SK-N-SH (cell line): Measurements from ENCODE around the gene TBX21. TPM values are rescaled to one million over a fixed set of nuclear protein-coding genes. Genes with fewer than 3 reads are reported as not detected.
A peak's percentile ranks its signal among the peaks of the same experiment; 100 is the strongest.

Experiments used
- CTCF ChIA-PET: fragments of 300-600, 350-600 bp; formaldehyde crosslinking; extraction: SDS; loops from one replicate; lab custom pipeline; 2021; lab: Yijun Ruan, JAX
- POLR2A ChIA-PET: fragments of 350-600 bp; sonication (Branson Sonifier 250); formaldehyde crosslinking; extraction: SDS; loops from one replicate; lab custom pipeline; 2020; ENCODE audit warnings: antibody characterized with exemption, inconsistent platforms; lab: Yijun Ruan, JAX
- DNase-seq: peaks from one replicate; pipeline ENCODE4 v3.0.0; 2012
- H2AFZ ChIP-seq: fragments of 200-600 bp; sonication (generic); 2 replicates; pipeline ENCODE4 v1.8.1; 2016; ENCODE audit warnings: antibody characterized with exemption, mild to moderate bottlenecking, low read depth
- H3F3A ChIP-seq: fragments of 200-600 bp; sonication (generic); replicated peaks from 2 replicates; pipeline ENCODE3; 2016; ENCODE audit warnings: antibody characterized with exemption, mild to moderate bottlenecking; ENCODE audit not compliant: insufficient read depth
- H3K27ac ChIP-seq, 2 experiments: fragments of 200-500 bp in 1 of 2; fragments of 200-600 bp in 1 of 2; sonication (Bioruptor generic) in 1 of 2; sonication (generic), shearing (Covaris generic) in 1 of 2; 2 replicates each; pipeline versions ENCODE4 v1.5.1 to v1.6.1; 2014 to 2016; ENCODE audit warnings: low read depth in 2 of 2, inconsistent platforms in 1 of 2, low read length in 1 of 2, mild to moderate bottlenecking in 1 of 2, mixed read lengths in 1 of 2
- H3K27me3 ChIP-seq: fragments of 200-600 bp; sonication (generic), shearing (Covaris generic); 2 replicates; pipeline ENCODE4 v1.6.1; 2016; ENCODE audit warnings: mixed run types; ENCODE audit not compliant: insufficient read depth
- H3K36me3 ChIP-seq, 2 experiments: fragments of 200-500 bp in 1 of 2; fragments of 200-600 bp in 1 of 2; sonication (Bioruptor generic) in 1 of 2; sonication (generic) in 1 of 2; replicated peaks in 1 of 2; 2 replicates each; pipeline versions ENCODE3 to v1.5.1; 2014 to 2016; ENCODE audit warnings: low read length in 1 of 2, mild to moderate bottlenecking in 1 of 2; ENCODE audit not compliant: insufficient read depth in 2 of 2, control insufficient read depth in 1 of 2
- H3K4me1 ChIP-seq, 2 experiments: fragments of 200-500 bp in 1 of 2; fragments of 200-600 bp in 1 of 2; sonication (Bioruptor generic) in 1 of 2; sonication (generic), shearing (Covaris generic) in 1 of 2; 2 replicates each; pipeline versions ENCODE4 v1.5.1 to v1.6.1; 2014 to 2016; ENCODE audit warnings: low read depth in 1 of 2, low read length in 1 of 2, mixed run types in 1 of 2; ENCODE audit not compliant: insufficient read depth in 2 of 2, control insufficient read depth in 1 of 2
- H3K4me2 ChIP-seq: fragments of 200-600 bp; sonication (generic), shearing (Covaris generic); 2 replicates; pipeline ENCODE4 v1.6.1; 2017; ENCODE audit warnings: mixed run types
- H3K4me3 ChIP-seq, 2 experiments: fragments of 200-500 bp in 1 of 2; fragments of 200-600 bp in 1 of 2; sonication (Bioruptor generic) in 1 of 2; sonication (generic), shearing (Covaris generic) in 1 of 2; 2 replicates each; pipeline versions ENCODE4 v1.5.1 to v1.8.1; 2014 to 2016; ENCODE audit warnings: low read depth in 2 of 2, inconsistent platforms in 1 of 2, low read length in 1 of 2, mild to moderate bottlenecking in 1 of 2, mixed read lengths in 1 of 2, moderate library complexity in 1 of 2
- H3K79me2 ChIP-seq: fragments of 200-600 bp; sonication (generic); 2 replicates; pipeline ENCODE4 v1.8.1; 2017; ENCODE audit warnings: mild to moderate bottlenecking; ENCODE audit not compliant: insufficient read depth
- H3K9ac ChIP-seq: fragments of 200-600 bp; sonication (generic); 2 replicates; pipeline ENCODE4 v1.6.1; 2017; ENCODE audit warnings: mixed run types
- H3K9me2 ChIP-seq: fragments of 200-600 bp; sonication (generic); 2 replicates; pipeline ENCODE4 v1.6.1; 2017; ENCODE audit warnings: mixed run types
- H3K9me3 ChIP-seq: fragments of 200-600 bp; sonication (generic); 2 replicates; pipeline ENCODE4 v1.6.1; 2017; ENCODE audit warnings: mixed run types, mild to moderate bottlenecking, moderate library complexity
- H4K20me1 ChIP-seq: fragments of 200-600 bp; sonication (generic); 2 replicates; pipeline ENCODE4 v1.6.1; 2017; ENCODE audit warnings: mild to moderate bottlenecking, mixed run types; ENCODE audit not compliant: insufficient read depth
- NFIC ChIP-seq: IDR thresholded peaks from 2 replicates; pipeline ENCODE4 v1.4.0; 2012; ENCODE audit warnings: borderline replicate concordance
- POLR2AphosphoS5 ChIP-seq: IDR thresholded peaks from 2 replicates; pipeline ENCODE4 v1.6.1; 2012; ENCODE audit warnings: low read depth, low read length
- RAD21 ChIP-seq: IDR thresholded peaks from 2 replicates; pipeline ENCODE4 v1.6.1; 2012; ENCODE audit warnings: mild to moderate bottlenecking, low read length
- SMC3 ChIP-seq: IDR thresholded peaks from 2 replicates; pipeline ENCODE4 v1.6.1; 2012; ENCODE audit warnings: low read depth, low read length, improper control_type of control experiment
- WGBS: methylation state at CpG from one replicate; pipeline ENCODE4 v1.1.6; 2017; ENCODE audit warnings: low lambda C conversion rate; 5-methylcytosine and 5-hydroxymethylcytosine counted together
- polyA plus RNA-seq, 3 experiments: library from polyadenylated mRNA; depleted of rRNA; stranded (reverse); fragments of >200 nt; gene quantifications; 2 replicates each; pipeline ENCODE4 v1.2.3, GENCODE V29; 2012
- TF ChIP-seq, protein P1 (sequence below): IDR thresholded peaks from 2 replicates; pipeline ENCODE4 v1.4.0; 2012; ENCODE audit warnings: low read depth, borderline replicate concordance
- TF ChIP-seq, protein P2 (sequence below): IDR thresholded peaks from 2 replicates; pipeline ENCODE4 v1.6.1; 2012; ENCODE audit warnings: mild to moderate bottlenecking, low read depth, low read length, moderate library complexity
- TF ChIP-seq, protein P3 (sequence below): fragments of 200-600 bp; sonication (generic); IDR thresholded peaks from 2 replicates; pipeline ENCODE4 v1.6.1; 2017; ENCODE audit warnings: antibody characterized with exemption, mild to moderate bottlenecking, moderate library complexity

TBX21 gene
- polyA plus RNA-seq, 1 of the 3 experiments (the other 2 are of a cell fraction): not detected

DNA sequence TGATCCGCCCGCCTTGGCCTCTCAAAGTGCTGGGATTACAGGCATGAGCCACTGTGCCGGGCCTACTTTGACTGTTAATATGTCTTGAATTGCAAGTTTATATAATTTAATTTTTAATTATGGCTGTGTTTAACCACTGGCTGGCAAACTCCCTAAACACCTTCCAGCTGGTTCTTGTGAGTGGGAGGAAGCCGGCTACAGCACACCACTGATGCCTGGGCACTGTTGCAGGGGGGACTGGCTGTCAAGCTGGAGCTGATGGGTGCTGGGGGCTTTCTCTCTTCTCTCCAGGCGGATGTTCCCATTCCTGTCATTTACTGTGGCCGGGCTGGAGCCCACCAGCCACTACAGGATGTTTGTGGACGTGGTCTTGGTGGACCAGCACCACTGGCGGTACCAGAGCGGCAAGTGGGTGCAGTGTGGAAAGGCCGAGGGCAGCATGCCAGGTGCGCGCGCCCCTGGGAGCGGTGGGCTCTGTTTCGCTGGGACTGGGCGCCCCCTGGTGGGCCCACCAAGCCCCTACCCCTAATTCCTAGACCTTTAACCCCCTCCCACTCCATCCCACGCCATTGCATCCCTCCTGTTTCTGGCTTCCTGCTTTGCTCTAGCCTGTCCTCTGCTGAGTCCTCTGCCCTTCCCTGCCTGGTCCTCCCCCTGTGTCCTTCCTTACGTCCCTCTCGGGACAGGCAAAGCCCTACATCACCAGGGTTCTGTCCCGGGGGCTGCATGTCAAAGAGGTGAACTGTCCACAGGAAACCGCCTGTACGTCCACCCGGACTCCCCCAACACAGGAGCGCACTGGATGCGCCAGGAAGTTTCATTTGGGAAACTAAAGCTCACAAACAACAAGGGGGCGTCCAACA lies 9.5 kb downstream of the TBX21 start:
- ChIA-PET POLR2A (interaction anchor here (0.6 to 0.9 kb wide), 3 partner anchors 10 to 83 kb away, joined by 3 read pairs; partner anchors contain the start of gene TBX21), CTCF (interaction anchor here (0.6 to 13.6 kb wide), 44 partner anchors 10 to 205 kb away, joined by 3 to 211 read pairs (median 4); partner anchors contain the start of genes TBKBP1 and TBX21)
- TF ChIP-seq SMC3 (peak; percentile 78), NFIC (0 out of 2 replicates have a peak, but pooled peaks have one; percentile 19), RAD21 (peak; percentile 88), POLR2AphosphoS5 (no peak)
- TF ChIP-seq, protein P1, sequence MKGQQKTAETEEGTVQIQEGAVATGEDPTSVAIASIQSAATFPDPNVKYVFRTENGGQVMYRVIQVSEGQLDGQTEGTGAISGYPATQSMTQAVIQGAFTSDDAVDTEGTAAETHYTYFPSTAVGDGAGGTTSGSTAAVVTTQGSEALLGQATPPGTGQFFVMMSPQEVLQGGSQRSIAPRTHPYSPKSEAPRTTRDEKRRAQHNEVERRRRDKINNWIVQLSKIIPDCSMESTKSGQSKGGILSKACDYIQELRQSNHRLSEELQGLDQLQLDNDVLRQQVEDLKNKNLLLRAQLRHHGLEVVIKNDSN: no peak
- TF ChIP-seq, protein P2, sequence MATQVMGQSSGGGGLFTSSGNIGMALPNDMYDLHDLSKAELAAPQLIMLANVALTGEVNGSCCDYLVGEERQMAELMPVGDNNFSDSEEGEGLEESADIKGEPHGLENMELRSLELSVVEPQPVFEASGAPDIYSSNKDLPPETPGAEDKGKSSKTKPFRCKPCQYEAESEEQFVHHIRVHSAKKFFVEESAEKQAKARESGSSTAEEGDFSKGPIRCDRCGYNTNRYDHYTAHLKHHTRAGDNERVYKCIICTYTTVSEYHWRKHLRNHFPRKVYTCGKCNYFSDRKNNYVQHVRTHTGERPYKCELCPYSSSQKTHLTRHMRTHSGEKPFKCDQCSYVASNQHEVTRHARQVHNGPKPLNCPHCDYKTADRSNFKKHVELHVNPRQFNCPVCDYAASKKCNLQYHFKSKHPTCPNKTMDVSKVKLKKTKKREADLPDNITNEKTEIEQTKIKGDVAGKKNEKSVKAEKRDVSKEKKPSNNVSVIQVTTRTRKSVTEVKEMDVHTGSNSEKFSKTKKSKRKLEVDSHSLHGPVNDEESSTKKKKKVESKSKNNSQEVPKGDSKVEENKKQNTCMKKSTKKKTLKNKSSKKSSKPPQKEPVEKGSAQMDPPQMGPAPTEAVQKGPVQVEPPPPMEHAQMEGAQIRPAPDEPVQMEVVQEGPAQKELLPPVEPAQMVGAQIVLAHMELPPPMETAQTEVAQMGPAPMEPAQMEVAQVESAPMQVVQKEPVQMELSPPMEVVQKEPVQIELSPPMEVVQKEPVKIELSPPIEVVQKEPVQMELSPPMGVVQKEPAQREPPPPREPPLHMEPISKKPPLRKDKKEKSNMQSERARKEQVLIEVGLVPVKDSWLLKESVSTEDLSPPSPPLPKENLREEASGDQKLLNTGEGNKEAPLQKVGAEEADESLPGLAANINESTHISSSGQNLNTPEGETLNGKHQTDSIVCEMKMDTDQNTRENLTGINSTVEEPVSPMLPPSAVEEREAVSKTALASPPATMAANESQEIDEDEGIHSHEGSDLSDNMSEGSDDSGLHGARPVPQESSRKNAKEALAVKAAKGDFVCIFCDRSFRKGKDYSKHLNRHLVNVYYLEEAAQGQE: no peak
- TF ChIP-seq, protein P3, sequence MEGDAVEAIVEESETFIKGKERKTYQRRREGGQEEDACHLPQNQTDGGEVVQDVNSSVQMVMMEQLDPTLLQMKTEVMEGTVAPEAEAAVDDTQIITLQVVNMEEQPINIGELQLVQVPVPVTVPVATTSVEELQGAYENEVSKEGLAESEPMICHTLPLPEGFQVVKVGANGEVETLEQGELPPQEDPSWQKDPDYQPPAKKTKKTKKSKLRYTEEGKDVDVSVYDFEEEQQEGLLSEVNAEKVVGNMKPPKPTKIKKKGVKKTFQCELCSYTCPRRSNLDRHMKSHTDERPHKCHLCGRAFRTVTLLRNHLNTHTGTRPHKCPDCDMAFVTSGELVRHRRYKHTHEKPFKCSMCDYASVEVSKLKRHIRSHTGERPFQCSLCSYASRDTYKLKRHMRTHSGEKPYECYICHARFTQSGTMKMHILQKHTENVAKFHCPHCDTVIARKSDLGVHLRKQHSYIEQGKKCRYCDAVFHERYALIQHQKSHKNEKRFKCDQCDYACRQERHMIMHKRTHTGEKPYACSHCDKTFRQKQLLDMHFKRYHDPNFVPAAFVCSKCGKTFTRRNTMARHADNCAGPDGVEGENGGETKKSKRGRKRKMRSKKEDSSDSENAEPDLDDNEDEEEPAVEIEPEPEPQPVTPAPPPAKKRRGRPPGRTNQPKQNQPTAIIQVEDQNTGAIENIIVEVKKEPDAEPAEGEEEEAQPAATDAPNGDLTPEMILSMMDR: peak; percentile 61
- no peaks in the 10 kb centered on the region for H3F3A ChIP-seq
- DNase-seq: peak; percentile 95
- peaks cover 86% of the 10 kb centered on the region for H3K27me3 ChIP-seq
- no peaks in the 10 kb centered on the region for H4K20me1 ChIP-seq
- WGBS: 43% methylated on average over 26 of the region's 26 CpGs
- no peaks in the 10 kb centered on the region for H3K79me2 ChIP-seq
- no peaks in the 10 kb centered on the region for H3K36me3 ChIP-seq
- no peak overlapping the region for H3K4me2 ChIP-seq
- H2AFZ ChIP-seq: no peak overlapping the region
- no peak overlapping the region for H3K9ac ChIP-seq
- H3K4me1 ChIP-seq: peaks cover 0 to 6% of the 10 kb centered on the region in 2 experiments; a peak in 1 of 4 replicates
- no peak overlapping the region for H3K27ac ChIP-seq
- no peaks in the 10 kb centered on the region for H3K9me3 ChIP-seq
- no peaks in the 10 kb centered on the region for H3K9me2 ChIP-seq
- no peak overlapping the region; a peak in 1 of 4 replicates for H3K4me3 ChIP-seq
